ENCODE data around the gene WDR6.

DNA sequence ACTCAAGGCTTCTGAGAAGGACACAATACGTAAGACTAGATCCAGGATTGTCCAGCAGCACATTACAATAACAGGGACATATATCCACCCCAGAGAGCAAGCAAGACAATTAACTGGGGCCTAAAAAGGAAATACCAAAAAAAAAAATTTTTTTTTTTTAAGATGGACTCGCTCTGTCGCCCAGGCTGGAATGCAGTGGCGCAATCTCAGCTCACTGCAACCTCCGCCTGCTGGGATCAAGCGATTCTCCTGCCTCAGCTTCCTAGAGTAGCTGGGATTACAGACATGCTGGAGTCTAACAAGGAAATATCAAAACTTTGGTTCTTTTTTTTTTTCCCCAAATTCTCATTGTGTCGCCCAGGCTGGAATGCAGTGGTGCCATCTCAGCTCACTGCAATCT is 50.8 kb downstream of the WDR6 start:
- TF ChIP-seq, protein P1, sequence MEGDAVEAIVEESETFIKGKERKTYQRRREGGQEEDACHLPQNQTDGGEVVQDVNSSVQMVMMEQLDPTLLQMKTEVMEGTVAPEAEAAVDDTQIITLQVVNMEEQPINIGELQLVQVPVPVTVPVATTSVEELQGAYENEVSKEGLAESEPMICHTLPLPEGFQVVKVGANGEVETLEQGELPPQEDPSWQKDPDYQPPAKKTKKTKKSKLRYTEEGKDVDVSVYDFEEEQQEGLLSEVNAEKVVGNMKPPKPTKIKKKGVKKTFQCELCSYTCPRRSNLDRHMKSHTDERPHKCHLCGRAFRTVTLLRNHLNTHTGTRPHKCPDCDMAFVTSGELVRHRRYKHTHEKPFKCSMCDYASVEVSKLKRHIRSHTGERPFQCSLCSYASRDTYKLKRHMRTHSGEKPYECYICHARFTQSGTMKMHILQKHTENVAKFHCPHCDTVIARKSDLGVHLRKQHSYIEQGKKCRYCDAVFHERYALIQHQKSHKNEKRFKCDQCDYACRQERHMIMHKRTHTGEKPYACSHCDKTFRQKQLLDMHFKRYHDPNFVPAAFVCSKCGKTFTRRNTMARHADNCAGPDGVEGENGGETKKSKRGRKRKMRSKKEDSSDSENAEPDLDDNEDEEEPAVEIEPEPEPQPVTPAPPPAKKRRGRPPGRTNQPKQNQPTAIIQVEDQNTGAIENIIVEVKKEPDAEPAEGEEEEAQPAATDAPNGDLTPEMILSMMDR (IDR thresholded peaks at IDR 0.05) = no peak
- TF ChIP-seq POLR2A (IDR thresholded peaks at IDR 0.05) = no peak
